HEK293T (cell line): ENCODE data around the gene XAB2.

Experiments
- ARNT ChIP-seq: fragments of 450-650 bp; IDR thresholded peaks from 2 replicates; pipeline ENCODE4 v1.6.1; 2017; ENCODE audit warnings: mild to moderate bottlenecking
- BHLHE40 ChIP-seq: fragments of 450-650 bp; IDR thresholded peaks from 2 replicates; pipeline ENCODE4 v1.6.1; 2016; ENCODE audit warnings: mild to moderate bottlenecking, moderate library complexity, borderline replicate concordance
- ELF4 ChIP-seq: fragments of 450-650 bp; IDR thresholded peaks from 2 replicates; pipeline ENCODE4 v1.6.1; 2017; ENCODE audit warnings: antibody characterized with exemption
- FOXA1 ChIP-seq: fragments of 450-650 bp; IDR thresholded peaks from 2 replicates; pipeline ENCODE4 v1.6.1; 2016; ENCODE audit warnings: mild to moderate bottlenecking
- FOXK2 ChIP-seq: fragments of 450-650 bp; IDR thresholded peaks from 2 replicates; pipeline ENCODE4 v1.6.1; 2016; ENCODE audit warnings: mild to moderate bottlenecking
- FOXM1 ChIP-seq: fragments of 450-650 bp; IDR thresholded peaks from 2 replicates; pipeline ENCODE4 v1.6.1; 2017; ENCODE audit warnings: mild to moderate bottlenecking, borderline replicate concordance
- NFRKB ChIP-seq: fragments of 450-650 bp; IDR thresholded peaks from 2 replicates; pipeline ENCODE4 v1.6.1; 2016; ENCODE audit warnings: mild to moderate bottlenecking, moderate library complexity
- PKNOX1 ChIP-seq: fragments of 450-650 bp; IDR thresholded peaks from 2 replicates; pipeline ENCODE4 v1.6.1; 2016
- SP1 ChIP-seq: fragments of 450-650 bp; IDR thresholded peaks from 2 replicates; pipeline ENCODE4 v1.6.1; 2017
- SUZ12 ChIP-seq: fragments of 450-650 bp; IDR thresholded peaks from 2 replicates; pipeline ENCODE4 v1.6.1; 2016; ENCODE audit warnings: mild to moderate bottlenecking
- TARDBP ChIP-seq: fragments of 450-650 bp; IDR thresholded peaks from 2 replicates; pipeline ENCODE4 v1.6.1; 2016

- TF ChIP-seq FOXM1: no peak
- no peak for TF ChIP-seq ARNT
- no peak for TF ChIP-seq FOXK2
- TF ChIP-seq TARDBP: no peak
- TF ChIP-seq FOXA1: no peak
- no peak for TF ChIP-seq SP1
- TF ChIP-seq SUZ12: no peak
- no peak for TF ChIP-seq ELF4
- TF ChIP-seq BHLHE40: no peak
- TF ChIP-seq NFRKB: no peak
- no peak for TF ChIP-seq PKNOX1
Observed at GRCh38 chr19:7595466-7596133, 33.7 kb downstream of the XAB2 start, which contains the start of gene CAMSAP3.
